ENCODE results near the gene ELMO1.

DNA sequence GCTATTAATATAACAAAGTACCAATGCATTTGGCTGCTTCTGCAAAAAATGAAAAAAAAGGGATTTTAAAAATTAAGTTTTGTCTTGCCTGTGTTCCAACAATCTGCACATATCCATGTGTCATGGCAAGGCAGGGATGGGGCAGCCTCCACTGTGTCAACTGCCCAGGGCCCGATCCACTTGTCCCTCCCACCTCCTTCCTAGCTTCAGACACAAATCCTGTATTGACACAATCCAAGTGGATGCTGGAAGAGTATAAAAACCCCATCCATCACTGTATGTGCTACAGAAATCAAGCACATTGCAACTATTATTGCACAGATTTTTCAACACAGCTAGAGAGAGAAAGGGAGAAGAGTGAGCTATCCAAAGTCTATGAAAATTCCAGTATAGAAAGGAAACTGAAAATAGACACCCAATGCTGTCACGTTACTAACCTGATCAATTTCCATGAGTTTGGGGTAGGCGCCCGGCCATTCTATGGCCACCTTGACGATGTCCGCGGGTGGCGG is 106.4 kb downstream of the ELMO1 start:
- TF ChIP-seq, protein P1, sequence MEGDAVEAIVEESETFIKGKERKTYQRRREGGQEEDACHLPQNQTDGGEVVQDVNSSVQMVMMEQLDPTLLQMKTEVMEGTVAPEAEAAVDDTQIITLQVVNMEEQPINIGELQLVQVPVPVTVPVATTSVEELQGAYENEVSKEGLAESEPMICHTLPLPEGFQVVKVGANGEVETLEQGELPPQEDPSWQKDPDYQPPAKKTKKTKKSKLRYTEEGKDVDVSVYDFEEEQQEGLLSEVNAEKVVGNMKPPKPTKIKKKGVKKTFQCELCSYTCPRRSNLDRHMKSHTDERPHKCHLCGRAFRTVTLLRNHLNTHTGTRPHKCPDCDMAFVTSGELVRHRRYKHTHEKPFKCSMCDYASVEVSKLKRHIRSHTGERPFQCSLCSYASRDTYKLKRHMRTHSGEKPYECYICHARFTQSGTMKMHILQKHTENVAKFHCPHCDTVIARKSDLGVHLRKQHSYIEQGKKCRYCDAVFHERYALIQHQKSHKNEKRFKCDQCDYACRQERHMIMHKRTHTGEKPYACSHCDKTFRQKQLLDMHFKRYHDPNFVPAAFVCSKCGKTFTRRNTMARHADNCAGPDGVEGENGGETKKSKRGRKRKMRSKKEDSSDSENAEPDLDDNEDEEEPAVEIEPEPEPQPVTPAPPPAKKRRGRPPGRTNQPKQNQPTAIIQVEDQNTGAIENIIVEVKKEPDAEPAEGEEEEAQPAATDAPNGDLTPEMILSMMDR (IDR thresholded peaks at IDR 0.05): no peak
- no peak for TF ChIP-seq POLR2A (IDR thresholded peaks at IDR 0.05)

All from heart left ventricle (tissue), 13 donors.